Omental fat pad (tissue), 4 donors: Measurements from ENCODE around the gene GNB5. TPM values are rescaled to one million over a fixed set of nuclear protein-coding genes. Genes with fewer than 3 reads are reported as not detected.
A peak's percentile ranks its signal among the peaks of the same experiment; 100 is the strongest.
"Not testable (repeated sequence)": the region's sequence is repeated elsewhere in the genome, so short reads cannot be mapped to it uniquely, and the experiment has no call there.

Experiments
- ATAC-seq: fragments of 150-250 bp; one replicate; pipeline ENCODE4 v1.9.1; 2016; ENCODE audit warnings: mild to moderate bottlenecking, moderate library complexity; ENCODE audit not compliant: low FRiP score
- DNase-seq: peaks from one replicate; pipeline ENCODE4 v3.0.0-alpha.2; 2019; ENCODE audit warnings: low spot score
- total RNA-seq, 4 donors: library from RNA; depleted of rRNA; stranded (reverse); fragments of >200 nt; gene quantifications; one replicate each; pipeline ENCODE4 v1.1.0, GENCODE V29; 2016
- TF ChIP-seq, protein P1 (sequence below), 3 donors: fragments of 450-650 bp; IDR thresholded peaks; one replicate each; pipeline ENCODE4 v1.5.1; 2016 to 2017; ENCODE audit warnings: antibody characterized with exemption in 3 of 3, mild to moderate bottlenecking in 3 of 3, moderate library complexity in 2 of 3

GNB5 gene
- total RNA-seq, 4 donors from 2014 or later: 17.2 to 27.1 (median 19.3) TPM

DNA sequence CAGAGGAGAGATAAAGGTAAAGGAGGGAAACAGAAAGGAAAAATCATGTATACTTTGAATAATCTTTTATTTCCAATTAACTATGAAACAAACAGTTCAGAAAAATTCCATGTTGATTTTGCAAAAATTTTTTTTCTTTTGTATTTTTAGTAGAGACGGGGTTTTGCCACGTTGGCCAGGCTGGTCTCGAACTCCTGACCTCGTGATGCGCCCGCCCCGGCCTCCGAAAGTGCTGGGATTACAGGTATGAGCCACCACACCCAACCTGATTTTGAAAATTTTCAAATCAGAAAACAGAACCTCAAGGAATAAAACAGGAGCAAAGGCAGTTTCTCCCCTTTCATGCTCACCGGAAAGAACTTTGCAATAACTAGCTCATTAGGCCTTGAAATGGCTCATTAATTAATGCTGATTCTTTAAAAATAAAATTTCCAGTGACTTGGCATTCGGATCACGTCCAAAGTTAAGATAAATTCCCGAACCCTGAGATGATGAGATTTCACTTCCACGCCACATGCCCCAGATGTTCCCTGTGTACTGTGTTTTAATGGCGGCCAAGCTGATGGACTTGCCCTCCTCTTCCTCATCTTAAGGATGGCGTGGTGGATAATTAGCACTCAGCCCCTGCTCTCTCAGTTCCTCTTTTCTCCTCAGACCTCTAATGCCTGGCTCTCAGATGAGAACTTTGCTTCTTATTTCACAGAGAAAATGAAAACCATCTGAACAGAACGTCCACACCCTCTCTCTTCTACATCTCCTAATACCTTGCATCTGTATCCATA lies 89.5 kb downstream of the GNB5 start:
- ATAC-seq (no peak), DNase-seq (no peak)
- TF ChIP-seq, protein P1, sequence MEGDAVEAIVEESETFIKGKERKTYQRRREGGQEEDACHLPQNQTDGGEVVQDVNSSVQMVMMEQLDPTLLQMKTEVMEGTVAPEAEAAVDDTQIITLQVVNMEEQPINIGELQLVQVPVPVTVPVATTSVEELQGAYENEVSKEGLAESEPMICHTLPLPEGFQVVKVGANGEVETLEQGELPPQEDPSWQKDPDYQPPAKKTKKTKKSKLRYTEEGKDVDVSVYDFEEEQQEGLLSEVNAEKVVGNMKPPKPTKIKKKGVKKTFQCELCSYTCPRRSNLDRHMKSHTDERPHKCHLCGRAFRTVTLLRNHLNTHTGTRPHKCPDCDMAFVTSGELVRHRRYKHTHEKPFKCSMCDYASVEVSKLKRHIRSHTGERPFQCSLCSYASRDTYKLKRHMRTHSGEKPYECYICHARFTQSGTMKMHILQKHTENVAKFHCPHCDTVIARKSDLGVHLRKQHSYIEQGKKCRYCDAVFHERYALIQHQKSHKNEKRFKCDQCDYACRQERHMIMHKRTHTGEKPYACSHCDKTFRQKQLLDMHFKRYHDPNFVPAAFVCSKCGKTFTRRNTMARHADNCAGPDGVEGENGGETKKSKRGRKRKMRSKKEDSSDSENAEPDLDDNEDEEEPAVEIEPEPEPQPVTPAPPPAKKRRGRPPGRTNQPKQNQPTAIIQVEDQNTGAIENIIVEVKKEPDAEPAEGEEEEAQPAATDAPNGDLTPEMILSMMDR (IDR thresholded peaks at IDR 0.05): no peak

DNA sequence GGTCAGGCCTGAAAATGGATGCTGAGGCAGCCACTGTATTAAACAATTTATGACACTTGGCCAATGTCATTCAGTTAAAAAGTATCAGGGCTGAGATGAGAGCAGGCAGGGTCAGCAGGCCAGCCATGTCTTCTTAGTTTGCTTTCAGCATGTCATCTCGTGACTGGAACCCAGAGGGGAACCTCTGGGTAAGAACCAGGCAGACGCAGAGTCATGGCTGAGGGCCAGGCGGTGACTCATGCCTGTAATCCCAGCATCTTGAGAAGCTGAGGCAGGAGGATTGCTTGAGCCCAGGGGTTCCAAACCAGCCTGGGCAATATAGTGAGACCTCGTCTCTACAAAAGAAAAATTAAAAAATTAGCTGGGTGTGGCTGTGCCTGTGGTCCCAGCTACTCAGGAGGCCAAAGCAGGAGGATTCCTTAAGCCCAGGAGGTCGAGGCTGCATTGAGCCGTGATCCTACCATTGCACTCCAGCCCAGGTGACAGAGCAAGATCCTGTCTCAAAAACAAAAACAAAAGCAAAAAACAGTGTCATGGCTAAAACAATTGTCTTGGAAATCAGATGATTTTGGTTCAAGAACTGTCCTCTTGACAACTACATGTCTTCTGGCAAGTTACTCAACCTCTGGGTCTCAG lies 90.3 kb downstream of the GNB5 start:
- ATAC-seq: no peak
- DNase-seq: peak; percentile 73
- TF ChIP-seq, protein P1 (IDR thresholded peaks at IDR 0.05): no peak

DNA sequence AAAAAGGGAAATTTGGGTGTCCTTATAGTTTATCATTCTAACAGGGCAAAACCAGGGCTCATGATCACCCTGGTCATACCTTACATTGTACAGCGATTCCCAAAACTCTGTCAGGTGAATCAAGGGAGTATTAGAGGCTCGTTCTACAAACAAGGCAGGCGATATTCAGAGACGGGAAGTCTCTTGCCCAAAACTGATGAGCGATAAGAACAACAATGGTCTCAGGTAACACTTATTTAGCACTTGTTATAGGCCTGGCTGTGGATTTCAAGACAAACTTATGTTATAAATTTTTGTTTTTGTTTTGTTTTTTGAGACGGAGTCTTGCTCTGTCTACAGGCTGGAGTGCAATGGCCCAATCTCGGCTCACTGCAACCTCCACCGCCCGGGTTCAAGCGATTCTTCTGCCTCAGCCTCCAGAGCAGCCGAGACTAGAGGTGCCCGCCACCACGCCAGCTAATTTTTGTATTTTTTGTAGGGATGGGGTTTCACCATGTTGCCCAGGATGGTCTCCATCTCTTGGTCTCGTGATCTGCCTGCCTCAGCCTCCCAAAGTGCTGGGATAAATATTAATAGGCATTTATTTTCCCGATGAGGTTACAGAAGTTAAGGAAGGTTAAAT lies 91.4 kb downstream of the GNB5 start:
- DNase-seq: no peak
- TF ChIP-seq, protein P1 (IDR thresholded peaks at IDR 0.05): no peak
- no peak for ATAC-seq

DNA sequence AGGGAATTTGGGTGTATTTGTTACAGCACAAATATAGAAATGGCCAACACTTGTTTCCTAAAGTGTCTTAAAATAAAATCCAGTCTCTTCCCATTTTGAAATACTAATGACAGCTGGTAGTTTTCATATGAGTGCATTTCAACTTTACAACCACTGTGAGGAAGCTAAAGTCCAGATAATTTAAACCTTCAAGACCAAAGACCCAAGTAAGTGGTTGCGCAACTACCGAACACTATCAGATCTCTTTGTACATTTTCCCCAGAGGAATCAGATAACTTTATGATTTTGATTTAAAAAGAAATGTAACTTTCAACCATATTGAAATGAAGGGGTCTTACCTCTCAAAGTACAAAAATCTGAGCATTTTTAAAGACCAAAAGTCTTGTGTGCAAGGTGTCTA lies 92.9 kb downstream of the GNB5 start:
- DNase-seq: no peak
- ATAC-seq: no peak
- TF ChIP-seq, protein P1 (IDR thresholded peaks at IDR 0.05): no peak

DNA sequence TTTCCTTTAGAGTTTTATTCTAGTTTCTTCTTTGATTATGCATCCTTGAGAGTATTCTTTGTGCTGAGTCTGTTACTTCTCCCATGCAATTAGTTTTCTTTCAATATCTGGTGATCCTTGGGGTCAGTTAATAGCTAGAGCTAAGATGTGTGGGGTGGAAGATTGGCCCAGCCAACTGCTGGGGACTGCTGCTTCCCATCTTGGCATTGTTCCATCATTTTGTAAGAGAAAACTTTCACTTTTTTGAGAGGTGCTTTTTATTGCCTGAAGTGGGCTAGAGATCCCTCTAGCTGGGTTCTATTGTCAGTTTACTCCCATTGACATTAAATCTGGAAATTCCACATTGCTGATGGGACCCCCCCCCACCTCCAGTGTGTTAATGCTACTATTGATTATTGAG lies 94.0 kb downstream of the GNB5 start:
- DNase-seq (no peak), ATAC-seq (no peak)
- TF ChIP-seq, protein P1 (IDR thresholded peaks at IDR 0.05): no peak

DNA sequence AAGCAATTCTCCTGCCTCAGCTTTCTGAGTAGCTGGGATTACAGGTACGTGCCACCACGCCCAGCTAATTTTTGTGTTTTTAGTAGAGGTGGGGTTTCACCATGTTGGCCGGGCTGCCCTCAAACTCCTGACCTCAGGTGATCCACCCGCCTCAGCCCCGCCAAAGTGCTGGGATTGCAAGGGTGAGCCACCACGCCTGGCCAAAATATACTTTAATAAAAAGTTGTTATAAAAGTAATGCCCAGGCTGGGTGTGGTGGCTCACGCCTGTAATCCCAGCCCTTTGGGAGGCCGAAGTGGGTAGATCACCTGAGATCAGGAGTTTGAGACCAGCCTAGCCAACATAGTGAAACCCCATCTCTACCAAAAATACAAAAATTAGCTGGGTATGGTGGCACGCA lies 94.7 kb downstream of the GNB5 start:
- DNase-seq, ATAC-seq: not testable (repeated sequence)

DNA sequence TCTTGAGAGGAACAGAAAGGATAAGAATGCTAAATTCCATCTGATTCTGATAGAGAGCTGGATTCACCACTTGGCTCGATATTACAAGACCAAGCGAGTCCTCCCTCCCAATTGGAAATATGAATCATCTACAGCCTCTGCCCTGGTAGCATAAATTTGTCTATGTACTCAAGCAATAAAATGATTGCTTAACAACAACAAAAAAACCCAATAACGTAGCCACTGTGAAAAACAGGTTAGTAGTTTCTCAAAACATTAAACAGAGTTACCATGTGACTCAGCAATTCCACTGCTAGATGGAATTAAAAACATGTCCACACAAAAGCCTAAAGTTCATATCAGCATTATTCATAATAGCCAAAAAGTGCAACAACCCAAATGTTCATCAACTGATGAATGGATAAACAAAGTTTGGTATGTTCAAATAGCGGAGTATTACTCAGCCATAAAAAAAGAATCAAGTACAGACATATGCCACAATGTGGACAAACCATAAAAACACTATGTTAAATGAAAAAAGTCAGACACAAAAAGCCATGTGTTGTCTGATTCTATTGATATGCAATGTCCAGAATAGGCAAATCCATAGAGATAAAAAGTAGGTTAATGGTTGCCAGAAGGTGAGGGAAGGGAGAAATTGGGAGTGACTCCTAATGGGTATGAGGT lies 95.5 kb downstream of the GNB5 start:
- TF ChIP-seq, protein P1 (IDR thresholded peaks at IDR 0.05): no peak
- DNase-seq: no peak
- peak; percentile 72 for ATAC-seq
